Measurements from ENCODE around the gene KCNQ1. TPM values are rescaled to one million over a fixed set of nuclear protein-coding genes. Genes with fewer than 3 reads are reported as not detected.
A peak's percentile ranks its signal among the peaks of the same experiment; 100 is the strongest.

Gene KCNQ1
- total and polyA plus RNA-seq, 2 of the 13 experiments (the other 11 are each of a cell fraction or from before 2014, with no cell fraction given): 0.02 to 0.08 TPM

- 0 out of 3 replicates have a peak, but pooled peaks have one; percentile 28 for TF ChIP-seq MXI1 (IDR thresholded peaks at IDR 0.05; ENCODE audit: borderline replicate concordance, low read depth, low read length)
- TF ChIP-seq ZSCAN25 (CRISPR knock-in tag; IDR thresholded peaks at IDR 0.05): peak; percentile 100
- 0 out of 2 replicates have a peak, but pooled peaks have one; percentile 48 for TF ChIP-seq ZMYM2 (CRISPR knock-in tag; IDR thresholded peaks at IDR 0.05)
- TF ChIP-seq ZNF788 (CRISPR knock-in tag; IDR thresholded peaks at IDR 0.05; ENCODE audit: borderline replicate concordance): peak; percentile 45
- peak; percentile 48; the same call in 1 of the 2 replicates for TF ChIP-seq KAT8 (CRISPR knock-in tag; IDR thresholded peaks at IDR 0.05)
- TF ChIP-seq ZNF501 (CRISPR knock-in tag; IDR thresholded peaks at IDR 0.05): no peak
- no peak for TF ChIP-seq TCF12 (IDR thresholded peaks at IDR 0.05)
- TF ChIP-seq TCF12 (CRISPR knock-in tag; IDR thresholded peaks at IDR 0.05): peak; percentile 38; the same call in 1 of the 2 replicates
- TF ChIP-seq MBNL3 (CRISPR knock-in tag; conservative IDR thresholded peaks at IDR 0.05): no peak
- peak; percentile 81 for TF ChIP-seq IKZF4 (CRISPR knock-in tag; IDR thresholded peaks at IDR 0.05; ENCODE audit: borderline replicate concordance, low read depth, not compliant biosample characterization)
- TF ChIP-seq GATAD2A (CRISPR knock-in tag; IDR thresholded peaks at IDR 0.05): peak; percentile 86
- TF ChIP-seq HNRNPLL (IDR thresholded peaks at IDR 0.05; ENCODE audit: low read depth, low read length, poor library complexity, severe bottlenecking): peak; percentile 35
- TF ChIP-seq SSRP1 (CRISPR knock-in tag; IDR thresholded peaks at IDR 0.05): no peak
- TF ChIP-seq, protein P1, sequence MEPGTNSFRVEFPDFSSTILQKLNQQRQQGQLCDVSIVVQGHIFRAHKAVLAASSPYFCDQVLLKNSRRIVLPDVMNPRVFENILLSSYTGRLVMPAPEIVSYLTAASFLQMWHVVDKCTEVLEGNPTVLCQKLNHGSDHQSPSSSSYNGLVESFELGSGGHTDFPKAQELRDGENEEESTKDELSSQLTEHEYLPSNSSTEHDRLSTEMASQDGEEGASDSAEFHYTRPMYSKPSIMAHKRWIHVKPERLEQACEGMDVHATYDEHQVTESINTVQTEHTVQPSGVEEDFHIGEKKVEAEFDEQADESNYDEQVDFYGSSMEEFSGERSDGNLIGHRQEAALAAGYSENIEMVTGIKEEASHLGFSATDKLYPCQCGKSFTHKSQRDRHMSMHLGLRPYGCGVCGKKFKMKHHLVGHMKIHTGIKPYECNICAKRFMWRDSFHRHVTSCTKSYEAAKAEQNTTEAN (CRISPR knock-in tag; conservative IDR thresholded peaks at IDR 0.05): peak; percentile 26; the same call in 1 of the 2 replicates
- TF ChIP-seq ZBTB39 (CRISPR knock-in tag; IDR thresholded peaks at IDR 0.05): 0 out of 2 replicates have a peak, but pooled peaks have one; percentile 25
- TF ChIP-seq, protein P2, sequence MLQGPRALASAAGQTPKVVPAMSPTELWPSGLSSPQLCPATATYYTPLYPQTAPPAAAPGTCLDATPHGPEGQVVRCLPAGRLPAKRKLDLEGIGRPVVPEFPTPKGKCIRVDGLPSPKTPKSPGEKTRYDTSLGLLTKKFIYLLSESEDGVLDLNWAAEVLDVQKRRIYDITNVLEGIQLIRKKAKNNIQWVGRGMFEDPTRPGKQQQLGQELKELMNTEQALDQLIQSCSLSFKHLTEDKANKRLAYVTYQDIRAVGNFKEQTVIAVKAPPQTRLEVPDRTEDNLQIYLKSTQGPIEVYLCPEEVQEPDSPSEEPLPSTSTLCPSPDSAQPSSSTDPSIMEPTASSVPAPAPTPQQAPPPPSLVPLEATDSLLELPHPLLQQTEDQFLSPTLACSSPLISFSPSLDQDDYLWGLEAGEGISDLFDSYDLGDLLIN (CRISPR knock-in tag; IDR thresholded peaks at IDR 0.05; ENCODE audit: borderline replicate concordance): 0 out of 2 replicates have a peak, but pooled peaks have one; percentile 47
- TF ChIP-seq ZNF687 (CRISPR knock-in tag; IDR thresholded peaks at IDR 0.05): peak; percentile 79
- TF ChIP-seq SP5 (CRISPR knock-in tag; IDR thresholded peaks at IDR 0.05; ENCODE audit: borderline replicate concordance, low read depth): peak; percentile 28; the same call in 1 of the 2 replicates
- no peak for TF ChIP-seq PRPF4 (IDR thresholded peaks at IDR 0.05; ENCODE audit: low read depth, low read length, poor library complexity, severe bottlenecking)
- TF ChIP-seq SOX6 (IDR thresholded peaks at IDR 0.05): no peak
- peak; percentile 83 for TF ChIP-seq SOX6 (CRISPR knock-in tag; IDR thresholded peaks at IDR 0.05)
Observed at GRCh38 chr11:2730272-2731129, 285.7 kb downstream of the KCNQ1 start (continued).

Measured in HepG2 (cell line).